ENCODE results near the gene GALNTL6. TPM values are rescaled to one million over a fixed set of nuclear protein-coding genes. Genes with fewer than 3 reads are reported as not detected.

The GALNTL6 gene
- total and polyA plus RNA-seq, 2 donors (not counting 1 experiment from before 2014, with no cell fraction given), result not detected

GRCh38 chr4:172946503-172946902 lies 1133.3 kb downstream of the GALNTL6 start:
- no peak for DNase-seq (ENCODE audit: low read depth in 2 of 2)
- no peak overlapping the region for H3K4me2 ChIP-seq (ENCODE audit: extremely low read depth, insufficient read depth, low read length)
- H3K9me3 ChIP-seq (ENCODE audit: control insufficient read depth, insufficient read depth, low read depth, low read length), result no peaks in the 10 kb centered on the region
- TF ChIP-seq, protein P1, sequence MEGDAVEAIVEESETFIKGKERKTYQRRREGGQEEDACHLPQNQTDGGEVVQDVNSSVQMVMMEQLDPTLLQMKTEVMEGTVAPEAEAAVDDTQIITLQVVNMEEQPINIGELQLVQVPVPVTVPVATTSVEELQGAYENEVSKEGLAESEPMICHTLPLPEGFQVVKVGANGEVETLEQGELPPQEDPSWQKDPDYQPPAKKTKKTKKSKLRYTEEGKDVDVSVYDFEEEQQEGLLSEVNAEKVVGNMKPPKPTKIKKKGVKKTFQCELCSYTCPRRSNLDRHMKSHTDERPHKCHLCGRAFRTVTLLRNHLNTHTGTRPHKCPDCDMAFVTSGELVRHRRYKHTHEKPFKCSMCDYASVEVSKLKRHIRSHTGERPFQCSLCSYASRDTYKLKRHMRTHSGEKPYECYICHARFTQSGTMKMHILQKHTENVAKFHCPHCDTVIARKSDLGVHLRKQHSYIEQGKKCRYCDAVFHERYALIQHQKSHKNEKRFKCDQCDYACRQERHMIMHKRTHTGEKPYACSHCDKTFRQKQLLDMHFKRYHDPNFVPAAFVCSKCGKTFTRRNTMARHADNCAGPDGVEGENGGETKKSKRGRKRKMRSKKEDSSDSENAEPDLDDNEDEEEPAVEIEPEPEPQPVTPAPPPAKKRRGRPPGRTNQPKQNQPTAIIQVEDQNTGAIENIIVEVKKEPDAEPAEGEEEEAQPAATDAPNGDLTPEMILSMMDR (conservative IDR thresholded peaks at IDR 0.05 in 1 of 2, IDR thresholded peaks at IDR 0.05 in 1 of 2; ENCODE audit: low read depth in 1 of 2, low read length in 2 of 2), result no peak
- no peak for TF ChIP-seq EZH2 (IDR thresholded peaks at IDR 0.05; ENCODE audit: low read length, missing control alignments)
- no peak overlapping the region for H3K4me3 ChIP-seq (replicated peaks in 1 of 4; ENCODE audit: control extremely low read depth in 1 of 4, insufficient read depth in 1 of 4, low read depth in 3 of 4, low read length in 4 of 4)
- no peaks in the 10 kb centered on the region for H3K27me3 ChIP-seq (ENCODE audit: control insufficient read depth, insufficient read depth, low read length)
- no peaks in the 10 kb centered on the region for H4K20me1 ChIP-seq (ENCODE audit: control insufficient read depth, extremely low read depth, insufficient read depth, low read length)
- no peak overlapping the region for H3K9ac ChIP-seq (ENCODE audit: insufficient read depth, low read length)
- H3K4me1 ChIP-seq (ENCODE audit: control insufficient read depth, extremely low read depth, insufficient read depth, low read length), result no peaks in the 10 kb centered on the region
- H2AFZ ChIP-seq (ENCODE audit: low read length), result no peak overlapping the region
- no peak overlapping the region for H3K27ac ChIP-seq (ENCODE audit: insufficient read depth, low read length)
- no peaks in the 10 kb centered on the region for H3K79me2 ChIP-seq (ENCODE audit: control insufficient read depth, insufficient read depth, low read length)
- no peaks in the 10 kb centered on the region for H3K36me3 ChIP-seq (ENCODE audit: control insufficient read depth, insufficient read depth, low read length)

DNA sequence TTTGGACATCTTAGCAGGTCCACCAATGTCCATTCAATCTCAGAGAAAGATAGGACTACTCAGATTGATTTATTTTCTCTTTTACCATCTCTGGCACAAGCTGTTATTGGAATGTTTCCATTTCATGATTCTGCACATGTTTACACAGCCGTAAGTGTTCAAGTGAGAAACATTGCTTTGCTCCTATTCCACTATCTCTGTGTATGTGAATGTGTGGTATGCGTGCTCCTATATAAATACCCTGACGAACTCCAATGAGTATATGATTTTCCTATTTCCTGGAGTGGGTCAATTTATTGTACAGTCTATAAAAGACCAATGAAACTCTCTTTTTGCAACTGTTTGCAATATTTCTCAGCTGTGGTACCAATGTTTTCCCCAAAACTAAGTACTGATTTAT lies 1134.4 kb downstream of the GALNTL6 start:
- H3K9me3 ChIP-seq (ENCODE audit: control insufficient read depth, insufficient read depth, low read depth, low read length), result no peaks in the 10 kb centered on the region
- no peak for TF ChIP-seq EZH2 (IDR thresholded peaks at IDR 0.05; ENCODE audit: low read length, missing control alignments)
- TF ChIP-seq, protein P1 (conservative IDR thresholded peaks at IDR 0.05 in 1 of 2, IDR thresholded peaks at IDR 0.05 in 1 of 2; ENCODE audit: low read depth in 1 of 2, low read length in 2 of 2), result no peak
- no peak for DNase-seq (ENCODE audit: low read depth in 2 of 2)
- no peaks in the 10 kb centered on the region for H3K4me1 ChIP-seq (ENCODE audit: control insufficient read depth, extremely low read depth, insufficient read depth, low read length)
- no peaks in the 10 kb centered on the region for H3K27me3 ChIP-seq (ENCODE audit: control insufficient read depth, insufficient read depth, low read length)
- H2AFZ ChIP-seq (ENCODE audit: low read length), result no peak overlapping the region
- no peak overlapping the region for H3K9ac ChIP-seq (ENCODE audit: insufficient read depth, low read length)
- H3K4me2 ChIP-seq (ENCODE audit: extremely low read depth, insufficient read depth, low read length), result no peak overlapping the region
- H3K79me2 ChIP-seq (ENCODE audit: control insufficient read depth, insufficient read depth, low read length), result no peaks in the 10 kb centered on the region
- H4K20me1 ChIP-seq (ENCODE audit: control insufficient read depth, extremely low read depth, insufficient read depth, low read length), result no peaks in the 10 kb centered on the region
- H3K36me3 ChIP-seq (ENCODE audit: control insufficient read depth, insufficient read depth, low read length), result no peaks in the 10 kb centered on the region
- H3K4me3 ChIP-seq (replicated peaks in 1 of 4; ENCODE audit: control extremely low read depth in 1 of 4, insufficient read depth in 1 of 4, low read depth in 3 of 4, low read length in 4 of 4), result no peak overlapping the region
- no peak overlapping the region for H3K27ac ChIP-seq (ENCODE audit: insufficient read depth, low read length)

GRCh38 chr4:172950990-172951389 lies 1137.8 kb downstream of the GALNTL6 start:
- DNase-seq (ENCODE audit: low read depth in 2 of 2), result no peak
- TF ChIP-seq, protein P1 (conservative IDR thresholded peaks at IDR 0.05 in 1 of 2, IDR thresholded peaks at IDR 0.05 in 1 of 2; ENCODE audit: low read depth in 1 of 2, low read length in 2 of 2), result no peak
- no peak for TF ChIP-seq EZH2 (IDR thresholded peaks at IDR 0.05; ENCODE audit: low read length, missing control alignments)
- no peak overlapping the region for H3K4me2 ChIP-seq (ENCODE audit: extremely low read depth, insufficient read depth, low read length)
- H3K4me3 ChIP-seq (replicated peaks in 1 of 4; ENCODE audit: control extremely low read depth in 1 of 4, insufficient read depth in 1 of 4, low read depth in 3 of 4, low read length in 4 of 4), result no peak overlapping the region
- no peaks in the 10 kb centered on the region for H3K36me3 ChIP-seq (ENCODE audit: control insufficient read depth, insufficient read depth, low read length)
- no peaks in the 10 kb centered on the region for H4K20me1 ChIP-seq (ENCODE audit: control insufficient read depth, extremely low read depth, insufficient read depth, low read length)
- H2AFZ ChIP-seq (ENCODE audit: low read length), result no peak overlapping the region
- no peaks in the 10 kb centered on the region for H3K27me3 ChIP-seq (ENCODE audit: control insufficient read depth, insufficient read depth, low read length)
- H3K9me3 ChIP-seq (ENCODE audit: control insufficient read depth, insufficient read depth, low read depth, low read length), result no peaks in the 10 kb centered on the region
- no peak overlapping the region for H3K9ac ChIP-seq (ENCODE audit: insufficient read depth, low read length)
- no peaks in the 10 kb centered on the region for H3K79me2 ChIP-seq (ENCODE audit: control insufficient read depth, insufficient read depth, low read length)
- H3K27ac ChIP-seq (ENCODE audit: insufficient read depth, low read length), result no peak overlapping the region
- no peaks in the 10 kb centered on the region for H3K4me1 ChIP-seq (ENCODE audit: control insufficient read depth, extremely low read depth, insufficient read depth, low read length)
